Suprapubic skin (tissue), 4 donors: ENCODE measurements around the gene GALNT17. TPM values are rescaled to one million over a fixed set of nuclear protein-coding genes. Genes with fewer than 3 reads are reported as not detected.

ENCODE experiments used
- DNase-seq, 2 donors: peaks; one replicate each; pipeline ENCODE4 v3.0.0-alpha.2; 2019; ENCODE audit warnings: low spot score in 2 of 2
- H3K27ac ChIP-seq: fragments of 200-600 bp; sonication (generic); one replicate; pipeline ENCODE4 v1.5.1; 2019
- H3K27me3 ChIP-seq: fragments of 200-600 bp; sonication (generic); one replicate; pipeline ENCODE4 v1.5.1; 2019
- H3K36me3 ChIP-seq: fragments of 200-600 bp; sonication (generic); one replicate; pipeline ENCODE4 v1.5.1; 2019
- H3K4me1 ChIP-seq: fragments of 200-600 bp; sonication (generic); one replicate; pipeline ENCODE4 v1.5.1; 2019
- H3K4me3 ChIP-seq: fragments of 200-600 bp; sonication (generic); one replicate; pipeline ENCODE4 v1.5.1; 2019; ENCODE audit warnings: mild to moderate bottlenecking
- H3K9me3 ChIP-seq: fragments of 200-600 bp; sonication (generic); one replicate; pipeline ENCODE4 v1.5.1; 2019
- EP300 ChIP-seq: sonication (generic); formaldehyde crosslinking; IDR thresholded peaks from one replicate; pipeline ENCODE4 v1.6.1; 2017; ENCODE audit warnings: antibody characterized with exemption
- POLR2A ChIP-seq, 2 donors: fragments of 450-650 bp; IDR thresholded peaks; one replicate each; pipeline ENCODE4 v1.6.1; 2017; ENCODE audit warnings: antibody characterized with exemption in 2 of 2, mild to moderate bottlenecking in 2 of 2, moderate library complexity in 2 of 2
- POLR2AphosphoS5 ChIP-seq, 3 donors: sonication (generic); formaldehyde crosslinking; IDR thresholded peaks; one replicate each; pipeline ENCODE4 v1.6.1; 2017; ENCODE audit warnings: antibody characterized with exemption in 3 of 3
- WGBS: methylation state at CpG from one replicate; pipeline ENCODE4 v1.1.5; 2018; 5-methylcytosine and 5-hydroxymethylcytosine counted together
- total RNA-seq, 4 donors: library from RNA; depleted of rRNA; stranded (reverse); fragments of >200 nt; gene quantifications; one replicate each; pipeline ENCODE4 v1.1.0, GENCODE V29; 2016
- TF ChIP-seq, protein P1 (sequence below), 2 donors: fragments of 200-600 bp in 1 of 2; fragments of 450-650 bp in 1 of 2; sonication (generic) in 1 of 2; IDR thresholded peaks; one replicate each; pipeline ENCODE4 v1.5.1; 2016 to 2019; ENCODE audit warnings: antibody characterized with exemption in 2 of 2, mild to moderate bottlenecking in 1 of 2, moderate library complexity in 1 of 2

Gene GALNT17
- total RNA-seq, 4 donors from 2014 or later, result 2.0 to 4.7 (median 2.7) TPM

DNA sequence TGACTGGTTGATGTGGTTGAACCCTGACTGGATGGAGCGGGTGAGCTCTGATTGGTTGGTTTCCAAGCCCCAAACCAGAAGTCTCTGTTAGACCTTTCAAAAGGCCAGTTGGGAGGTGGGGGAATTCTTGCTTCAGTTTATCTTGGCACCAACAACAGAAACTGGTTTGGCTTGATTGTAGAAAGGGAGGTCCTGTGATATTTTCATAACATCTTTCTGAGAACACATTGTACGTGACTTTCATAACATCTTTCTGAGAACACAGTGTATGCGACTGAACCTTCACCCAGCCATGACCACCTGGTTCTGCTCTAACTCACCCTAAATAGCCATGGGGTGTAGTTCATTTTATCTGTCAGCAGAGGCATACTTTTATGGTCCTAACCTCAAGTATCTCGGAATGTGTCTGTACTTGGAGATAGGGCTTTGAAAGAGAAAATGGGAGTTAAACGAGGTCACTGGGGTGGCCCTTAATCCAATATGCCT is 88.3 kb downstream of the GALNT17 start:
- Histone ChIP-seq H3K9me3 (no peaks in the 10 kb centered on the region), H3K36me3 (no peaks in the 10 kb centered on the region), H3K27me3 (no peaks in the 10 kb centered on the region), H3K27ac (no peak overlapping the region), H3K4me3 (no peak overlapping the region), H3K4me1 (no peaks in the 10 kb centered on the region)
- TF ChIP-seq EP300, result peak; percentile 94
- no peak for TF ChIP-seq POLR2A (IDR thresholded peaks at IDR 0.05)
- DNase-seq, result no peak
- WGBS, result 50% methylated on average over 5 of the region's 5 CpGs

DNA sequence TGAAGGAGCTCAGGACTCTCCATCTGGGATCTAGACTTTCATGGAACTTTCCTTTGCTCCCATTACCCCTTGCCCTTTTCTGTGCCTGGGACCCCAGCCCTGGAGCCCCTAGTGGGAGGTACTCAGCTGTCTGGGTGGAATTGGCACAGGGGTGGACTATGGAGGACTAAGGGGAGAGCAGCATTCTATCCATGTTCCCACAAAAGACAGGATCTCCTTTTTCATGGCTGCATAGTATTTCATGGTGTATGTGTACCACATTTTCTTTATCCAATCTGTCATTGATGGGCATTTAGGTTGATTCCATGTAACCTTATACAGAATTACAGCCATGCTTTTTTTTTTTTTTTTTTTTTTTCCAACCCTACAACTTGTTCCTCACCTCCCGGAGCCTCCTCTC is 89.1 kb downstream of the GALNT17 start:
- Histone ChIP-seq H3K4me3 (no peak overlapping the region), H3K27ac (no peak overlapping the region), H3K9me3 (no peaks in the 10 kb centered on the region), H3K36me3 (no peaks in the 10 kb centered on the region), H3K27me3 (no peaks in the 10 kb centered on the region), H3K4me1 (no peaks in the 10 kb centered on the region)
- TF ChIP-seq, protein P1, sequence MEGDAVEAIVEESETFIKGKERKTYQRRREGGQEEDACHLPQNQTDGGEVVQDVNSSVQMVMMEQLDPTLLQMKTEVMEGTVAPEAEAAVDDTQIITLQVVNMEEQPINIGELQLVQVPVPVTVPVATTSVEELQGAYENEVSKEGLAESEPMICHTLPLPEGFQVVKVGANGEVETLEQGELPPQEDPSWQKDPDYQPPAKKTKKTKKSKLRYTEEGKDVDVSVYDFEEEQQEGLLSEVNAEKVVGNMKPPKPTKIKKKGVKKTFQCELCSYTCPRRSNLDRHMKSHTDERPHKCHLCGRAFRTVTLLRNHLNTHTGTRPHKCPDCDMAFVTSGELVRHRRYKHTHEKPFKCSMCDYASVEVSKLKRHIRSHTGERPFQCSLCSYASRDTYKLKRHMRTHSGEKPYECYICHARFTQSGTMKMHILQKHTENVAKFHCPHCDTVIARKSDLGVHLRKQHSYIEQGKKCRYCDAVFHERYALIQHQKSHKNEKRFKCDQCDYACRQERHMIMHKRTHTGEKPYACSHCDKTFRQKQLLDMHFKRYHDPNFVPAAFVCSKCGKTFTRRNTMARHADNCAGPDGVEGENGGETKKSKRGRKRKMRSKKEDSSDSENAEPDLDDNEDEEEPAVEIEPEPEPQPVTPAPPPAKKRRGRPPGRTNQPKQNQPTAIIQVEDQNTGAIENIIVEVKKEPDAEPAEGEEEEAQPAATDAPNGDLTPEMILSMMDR (IDR thresholded peaks at IDR 0.05), result no peak
- TF ChIP-seq POLR2A (IDR thresholded peaks at IDR 0.05), result no peak
- no peak for TF ChIP-seq POLR2AphosphoS5 (IDR thresholded peaks at IDR 0.05)
- no peak for TF ChIP-seq EP300
- DNase-seq, result no peak
- 100% methylated on average over 1 of the region's 1 CpG for WGBS

DNA sequence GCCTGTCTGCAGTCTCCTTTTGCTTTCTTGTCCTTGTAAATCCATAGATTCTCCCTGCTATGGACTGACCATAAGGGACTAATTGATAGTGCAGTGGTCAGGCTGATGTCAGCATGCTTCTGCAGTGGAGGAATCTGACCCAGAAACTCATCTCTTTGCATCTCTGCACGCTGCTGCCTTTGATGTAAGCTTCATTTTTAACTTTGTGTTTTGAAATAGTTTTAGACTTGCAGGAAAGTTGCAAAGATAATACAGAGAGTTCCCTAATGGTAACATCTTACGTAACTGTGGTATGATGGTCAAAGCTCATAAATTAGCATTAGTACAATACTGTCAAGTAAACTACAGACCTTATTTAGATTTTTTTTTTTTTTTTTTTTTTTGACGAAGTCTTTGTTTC is 89.6 kb downstream of the GALNT17 start:
- 61% methylated on average over 3 of the region's 3 CpGs for WGBS
- no peaks in the 10 kb centered on the region for H3K4me1 ChIP-seq
- no peak overlapping the region for H3K27ac ChIP-seq
- no peak for DNase-seq
- no peak for TF ChIP-seq POLR2AphosphoS5 (IDR thresholded peaks at IDR 0.05)
- TF ChIP-seq EP300, result peak; percentile 91
- no peaks in the 10 kb centered on the region for H3K36me3 ChIP-seq
- H3K27me3 ChIP-seq, result no peaks in the 10 kb centered on the region
- no peak overlapping the region for H3K4me3 ChIP-seq
- no peaks in the 10 kb centered on the region for H3K9me3 ChIP-seq

DNA sequence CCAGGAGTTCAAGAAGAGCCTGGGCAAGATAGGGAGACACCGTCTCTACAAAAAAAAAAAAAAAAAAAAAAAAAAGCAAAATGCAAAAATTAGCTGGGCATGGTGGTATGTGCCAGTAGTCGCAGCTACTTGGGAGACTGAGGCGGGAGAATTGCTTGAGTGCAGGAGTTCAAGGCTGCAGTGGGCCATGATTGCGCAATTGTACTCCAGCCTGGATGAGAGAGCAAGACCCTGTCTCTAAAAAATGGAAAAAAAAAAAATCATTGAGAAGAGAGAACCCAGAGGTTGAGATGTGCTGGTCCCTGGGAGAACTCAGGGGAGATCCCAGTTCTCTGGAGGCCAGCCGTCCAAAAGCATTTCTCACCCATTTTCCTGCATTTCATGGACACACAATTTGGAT is 95.2 kb downstream of the GALNT17 start:
- Histone ChIP-seq H3K4me3 (no peak overlapping the region), H3K9me3 (no peaks in the 10 kb centered on the region), H3K27ac (no peak overlapping the region), H3K27me3 (no peaks in the 10 kb centered on the region), H3K4me1 (no peaks in the 10 kb centered on the region), H3K36me3 (no peaks in the 10 kb centered on the region)
- TF ChIP-seq POLR2A (IDR thresholded peaks at IDR 0.05), result no peak
- no peak for DNase-seq
- WGBS, result 91% methylated on average over 5 of the region's 5 CpGs

DNA sequence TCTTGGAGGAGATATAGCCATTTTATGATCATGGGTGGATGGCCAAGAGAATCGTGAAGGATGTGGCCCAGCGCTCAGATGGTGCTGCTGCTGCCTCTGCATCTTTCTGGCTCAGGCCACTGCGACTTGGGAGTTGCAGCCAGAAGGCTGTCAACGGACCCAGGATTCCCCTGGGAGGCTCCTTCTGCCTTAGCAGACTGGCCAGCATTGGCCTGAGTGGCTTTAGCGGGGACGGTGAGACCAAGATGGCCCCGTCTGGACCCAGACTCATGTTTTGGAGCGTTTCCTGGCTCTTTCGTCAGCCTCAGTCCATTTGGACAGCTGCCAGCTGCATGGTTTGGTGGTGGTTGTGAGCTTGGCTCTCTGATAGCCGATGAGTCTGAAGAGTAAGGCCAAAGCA is 97.2 kb downstream of the GALNT17 start:
- H3K36me3 ChIP-seq, result no peaks in the 10 kb centered on the region

DNA sequence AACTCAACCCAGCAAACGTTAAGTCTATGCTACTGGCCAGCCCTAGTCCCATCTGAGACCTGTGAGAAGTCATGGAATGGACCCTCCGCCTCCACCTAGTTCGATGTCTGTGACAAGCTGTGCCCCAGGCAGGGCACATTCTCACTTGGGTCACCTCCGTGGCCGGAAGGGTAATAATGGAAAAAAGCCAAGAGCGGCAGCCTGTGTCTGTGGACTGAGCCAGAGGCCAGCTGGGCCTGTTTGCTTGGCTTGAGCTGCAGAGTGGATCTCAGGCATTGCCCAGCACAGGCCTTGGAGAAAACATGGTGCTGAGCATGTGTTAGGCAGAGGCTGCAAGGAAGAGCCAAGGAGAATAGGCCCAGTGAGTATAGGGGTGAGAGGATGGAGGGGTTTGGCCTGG is 97.8 kb downstream of the GALNT17 start:
- Histone ChIP-seq H3K4me3 (no peak overlapping the region), H3K4me1 (no peaks in the 10 kb centered on the region), H3K27ac (no peak overlapping the region), H3K27me3 (no peaks in the 10 kb centered on the region), H3K9me3 (peaks cover 5% of the 10 kb centered on the region), H3K36me3 (no peaks in the 10 kb centered on the region)
- DNase-seq, result no peak
- 82% methylated on average over 5 of the region's 6 CpGs for WGBS
- TF ChIP-seq POLR2A (IDR thresholded peaks at IDR 0.05) (no peak), EP300 (no peak), POLR2AphosphoS5 (IDR thresholded peaks at IDR 0.05) (no peak)
- TF ChIP-seq, protein P1 (IDR thresholded peaks at IDR 0.05), result no peak

More for the DNA sequence above, 97.2 kb downstream of the GALNT17 start:
- Histone ChIP-seq H3K27me3 (no peaks in the 10 kb centered on the region), H3K4me3 (no peak overlapping the region), H3K9me3 (peaks cover 5% of the 10 kb centered on the region), H3K4me1 (no peaks in the 10 kb centered on the region), H3K27ac (no peak overlapping the region)
- TF ChIP-seq EP300, result no peak
- TF ChIP-seq, protein P1 (IDR thresholded peaks at IDR 0.05), result no peak
- no peak for TF ChIP-seq POLR2AphosphoS5 (IDR thresholded peaks at IDR 0.05)
- no peak for TF ChIP-seq POLR2A (IDR thresholded peaks at IDR 0.05)
- 82% methylated on average over 9 of the region's 10 CpGs for WGBS
- DNase-seq, result no peak

DNA sequence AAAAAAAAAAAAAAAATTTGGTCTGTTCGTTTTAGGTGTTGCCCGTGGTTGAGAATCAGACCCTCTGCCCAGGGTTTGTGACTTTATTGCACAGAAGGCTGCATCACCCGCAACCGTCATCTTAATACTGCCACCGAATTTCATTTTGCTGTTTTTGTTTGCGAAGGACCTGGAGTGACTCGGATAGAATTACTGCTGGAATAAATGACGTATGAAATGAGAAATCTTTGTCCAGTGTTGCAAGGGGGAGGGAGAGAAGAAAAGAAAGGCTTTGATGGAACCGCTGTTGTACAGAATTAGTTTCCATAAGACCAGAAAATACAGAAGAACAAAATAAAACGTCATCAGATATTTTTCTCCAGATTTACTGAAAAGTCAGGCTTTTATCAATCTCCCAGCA is 103.3 kb downstream of the GALNT17 start:
- no peaks in the 10 kb centered on the region for H3K4me1 ChIP-seq
- H3K9me3 ChIP-seq, result peaks cover 5% of the 10 kb centered on the region
- no peak for DNase-seq
- H3K4me3 ChIP-seq, result no peak overlapping the region
- H3K27me3 ChIP-seq, result no peaks in the 10 kb centered on the region
- H3K27ac ChIP-seq, result no peak overlapping the region
- 88% methylated on average over 10 of the region's 10 CpGs for WGBS
- no peaks in the 10 kb centered on the region for H3K36me3 ChIP-seq
- TF ChIP-seq, protein P1 (IDR thresholded peaks at IDR 0.05), result no peak
- TF ChIP-seq EP300 (no peak), POLR2A (IDR thresholded peaks at IDR 0.05) (no peak), POLR2AphosphoS5 (IDR thresholded peaks at IDR 0.05) (no peak)
